Astrocyte of the hippocampus (primary cell): ENCODE measurements around the gene MAB21L4.

ENCODE experiments used
- DNase-seq: peaks from one replicate; pipeline ENCODE4 v3.0.0; 2011; ENCODE audit warnings: low read depth, low spot score

The MAB21L4 gene

DNA sequence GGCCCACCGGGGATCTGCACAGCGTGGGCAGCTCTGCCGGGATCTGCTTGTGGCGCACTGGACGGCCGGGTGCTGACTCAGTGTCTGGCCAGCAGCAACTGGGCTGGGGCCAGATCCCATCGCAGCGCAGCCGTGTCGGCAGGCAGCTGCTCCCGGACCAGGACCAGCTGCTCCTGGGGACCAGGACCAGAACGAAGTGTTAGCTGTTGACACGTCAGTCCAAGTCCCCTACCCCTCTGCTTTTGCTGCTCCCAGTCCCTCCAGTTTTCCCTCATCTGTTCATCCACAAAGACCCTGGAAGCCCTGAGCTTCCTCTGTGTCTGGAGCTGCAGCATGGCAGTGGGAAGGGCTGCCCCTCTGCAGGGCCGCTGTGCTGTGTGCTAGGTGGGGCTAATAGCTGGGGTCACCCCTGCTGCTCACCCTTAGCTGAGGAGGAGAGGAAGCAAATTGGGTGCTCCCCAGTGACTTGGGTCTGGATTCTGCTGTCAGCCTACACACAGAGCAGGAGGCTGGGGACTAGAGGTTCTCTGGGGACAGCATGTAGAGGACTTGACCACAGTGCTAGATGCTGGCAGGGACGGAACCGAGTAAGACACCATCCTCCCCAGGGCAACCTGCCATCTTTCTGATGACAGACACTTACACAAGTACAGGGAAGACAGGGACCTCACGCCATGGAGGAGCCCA, 59.0 kb downstream of the MAB21L4 start:
- DNase-seq = peak; percentile 70
